Epithelial cell of esophagus (primary cell): ENCODE results near the gene RAB40B.

Source experiments
- DNase-seq: peaks from one replicate; pipeline ENCODE4 v3.0.0; 2010; ENCODE audit warnings: low read depth
- H3K4me3 ChIP-seq: 2 replicates; pipeline ENCODE4 v1.5.1; 2011; ENCODE audit warnings: mild to moderate bottlenecking, low read length, control low read depth
- CTCF ChIP-seq: IDR thresholded peaks from 2 replicates; pipeline ENCODE4 v1.5.1; 2011; ENCODE audit warnings: low read depth, mild to moderate bottlenecking, low read length, control low read depth, inconsistent platforms; ENCODE audit not compliant: insufficient read depth; ENCODE audit errors: missing control alignments

The RAB40B gene

GRCh38 chr17:82687871-82688270 lies 10.6 kb downstream of the RAB40B start:
- no peak for TF ChIP-seq CTCF
- H3K4me3 ChIP-seq = no peak overlapping the region
- DNase-seq = no peak

GRCh38 chr17:82687375-82687861 lies 11.1 kb downstream of the RAB40B start:
- TF ChIP-seq CTCF = no peak
- peak; percentile 70 for DNase-seq
- no peak overlapping the region for H3K4me3 ChIP-seq

- no peak overlapping the region for H3K4me3 ChIP-seq
- no peak for TF ChIP-seq CTCF
- DNase-seq = no peak
Observed at GRCh38 chr17:82686366-82687324, 11.9 kb downstream of the RAB40B start.

- DNase-seq = no peak
Observed at GRCh38 chr17:82685291-82685690, 13.2 kb downstream of the RAB40B start.

GRCh38 chr17:82684228-82684841 lies 14.2 kb downstream of the RAB40B start:
- DNase-seq = peak; percentile 17
- H3K4me3 ChIP-seq = no peak overlapping the region
- no peak for TF ChIP-seq CTCF

More at GRCh38 chr17:82685291-82685690, 13.2 kb downstream of the RAB40B start:
- no peak for TF ChIP-seq CTCF
- no peak overlapping the region for H3K4me3 ChIP-seq

- no peak for DNase-seq
- no peak for TF ChIP-seq CTCF
- no peak overlapping the region for H3K4me3 ChIP-seq
Observed at GRCh38 chr17:82683534-82683933, 15.0 kb downstream of the RAB40B start.
